Vagina (tissue), 2 donors: ENCODE results near the gene DCC. TPM values are rescaled to one million over a fixed set of nuclear protein-coding genes. Genes with fewer than 3 reads are reported as not detected.

Experiments used
- DNase-seq, 2 donors: peaks; one replicate each; pipeline ENCODE4 v3.0.0-alpha.2; 2017; ENCODE audit errors: extremely low spot score in 2 of 2
- H3K27ac ChIP-seq: fragments of 200-600 bp; sonication (generic); one replicate; pipeline ENCODE4 v1.5.1; 2019
- H3K27me3 ChIP-seq: fragments of 200-600 bp; sonication (generic); one replicate; pipeline ENCODE4 v1.5.1; 2019
- H3K36me3 ChIP-seq, 2 donors: fragments of 200-600 bp; sonication (generic); one replicate each; pipeline ENCODE4 v1.5.1; 2017 to 2019
- H3K4me1 ChIP-seq: fragments of 200-600 bp; sonication (generic); one replicate; pipeline ENCODE4 v1.5.1; 2019
- H3K4me3 ChIP-seq, 2 donors: fragments of 200-600 bp; sonication (generic); 1 replicate in 1 of 2; 2 replicates in 1 of 2; pipeline ENCODE4 v1.5.1; 2016 to 2019
- H3K9me3 ChIP-seq: fragments of 200-600 bp; sonication (generic); one replicate; pipeline ENCODE4 v1.5.1; 2019
- POLR2A ChIP-seq, 2 donors: fragments of 450-650 bp; IDR thresholded peaks; one replicate each; pipeline ENCODE4 v1.6.1; 2017; ENCODE audit warnings: antibody characterized with exemption in 2 of 2, mild to moderate bottlenecking in 2 of 2, moderate library complexity in 2 of 2
- POLR2AphosphoS5 ChIP-seq, 2 donors: sonication (generic); formaldehyde crosslinking; IDR thresholded peaks; one replicate each; pipeline ENCODE4 v1.9.0; 2017; ENCODE audit warnings: antibody characterized with exemption in 2 of 2, mild to moderate bottlenecking in 2 of 2, low read depth in 1 of 2; ENCODE audit not compliant: insufficient read depth in 1 of 2
- intact Hi-C: fragments of 100-400 bp; cut with DNase I; formaldehyde crosslinking; loops from one replicate; pipeline ENCODE4 v1.15.1; 2023
- total RNA-seq: library from RNA; depleted of rRNA; stranded (reverse); fragments of >200 nt; gene quantifications from one replicate; pipeline ENCODE4 v1.2.3, GENCODE V29; 2016
- TF ChIP-seq, protein P1 (sequence below), 3 experiments: fragments of 450-650 bp in 2 of 3; fragments of 200-600 bp in 1 of 3; sonication (generic) in 1 of 3; IDR thresholded peaks; one replicate each; pipeline ENCODE4 v1.5.1; 2017 to 2019; ENCODE audit warnings: antibody characterized with exemption in 3 of 3, mild to moderate bottlenecking in 2 of 3, moderate library complexity in 2 of 3

DCC gene
- total RNA-seq, 1 donor from 2014 or later = not detected

DNA sequence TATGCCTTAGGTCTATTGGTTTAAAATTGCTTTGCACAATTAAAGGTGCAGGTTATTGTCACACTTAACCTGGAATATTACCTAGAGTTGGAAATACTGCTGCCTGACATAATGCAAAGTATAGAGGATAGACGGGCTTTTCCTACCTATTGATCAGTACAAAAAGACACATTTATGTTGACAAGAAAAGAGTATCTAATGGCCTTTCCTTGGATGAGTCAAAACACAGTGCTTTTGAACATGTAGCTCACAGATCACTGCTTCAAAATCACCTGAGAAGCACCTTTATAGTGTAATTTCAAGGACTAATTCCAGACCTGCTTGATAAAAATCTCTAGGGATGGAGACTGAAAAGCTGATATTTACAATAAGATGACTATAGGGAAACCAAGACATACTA lies 262.8 kb downstream of the DCC start:
- intact Hi-C loops = no loop called here
- no peaks in the 10 kb centered on the region for H3K4me1 ChIP-seq
- no peak overlapping the region for H3K27ac ChIP-seq
- no peak overlapping the region for H3K4me3 ChIP-seq
- DNase-seq = no peak
- H3K9me3 ChIP-seq = no peaks in the 10 kb centered on the region
- TF ChIP-seq POLR2A (IDR thresholded peaks at IDR 0.05) (no peak), POLR2AphosphoS5 (IDR thresholded peaks at IDR 0.05; ENCODE audit: insufficient read depth in 1 of 2, low read depth in 1 of 2) (no peak)
- TF ChIP-seq, protein P1, sequence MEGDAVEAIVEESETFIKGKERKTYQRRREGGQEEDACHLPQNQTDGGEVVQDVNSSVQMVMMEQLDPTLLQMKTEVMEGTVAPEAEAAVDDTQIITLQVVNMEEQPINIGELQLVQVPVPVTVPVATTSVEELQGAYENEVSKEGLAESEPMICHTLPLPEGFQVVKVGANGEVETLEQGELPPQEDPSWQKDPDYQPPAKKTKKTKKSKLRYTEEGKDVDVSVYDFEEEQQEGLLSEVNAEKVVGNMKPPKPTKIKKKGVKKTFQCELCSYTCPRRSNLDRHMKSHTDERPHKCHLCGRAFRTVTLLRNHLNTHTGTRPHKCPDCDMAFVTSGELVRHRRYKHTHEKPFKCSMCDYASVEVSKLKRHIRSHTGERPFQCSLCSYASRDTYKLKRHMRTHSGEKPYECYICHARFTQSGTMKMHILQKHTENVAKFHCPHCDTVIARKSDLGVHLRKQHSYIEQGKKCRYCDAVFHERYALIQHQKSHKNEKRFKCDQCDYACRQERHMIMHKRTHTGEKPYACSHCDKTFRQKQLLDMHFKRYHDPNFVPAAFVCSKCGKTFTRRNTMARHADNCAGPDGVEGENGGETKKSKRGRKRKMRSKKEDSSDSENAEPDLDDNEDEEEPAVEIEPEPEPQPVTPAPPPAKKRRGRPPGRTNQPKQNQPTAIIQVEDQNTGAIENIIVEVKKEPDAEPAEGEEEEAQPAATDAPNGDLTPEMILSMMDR (IDR thresholded peaks at IDR 0.05) = no peak
- H3K27me3 ChIP-seq = no peaks in the 10 kb centered on the region
- no peaks in the 10 kb centered on the region for H3K36me3 ChIP-seq

DNA sequence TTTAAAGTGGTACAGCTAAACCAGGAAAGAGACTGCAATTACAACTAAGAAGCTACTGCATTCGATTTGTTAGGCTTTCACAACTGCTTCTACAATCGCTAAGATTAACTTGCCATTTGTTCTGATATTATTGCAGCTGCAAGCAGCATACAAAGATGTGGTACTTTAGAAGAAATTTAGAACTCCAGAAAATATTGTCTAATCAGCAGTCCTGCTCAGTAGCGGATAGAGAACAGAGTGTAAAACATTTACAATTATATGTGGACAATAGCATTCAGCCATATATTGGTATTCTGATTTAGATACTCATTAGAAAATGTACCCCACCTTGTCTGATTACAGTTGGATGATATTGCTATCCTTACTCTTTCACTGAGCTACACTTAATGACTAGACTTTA lies 265.3 kb downstream of the DCC start:
- TF ChIP-seq POLR2AphosphoS5 (IDR thresholded peaks at IDR 0.05; ENCODE audit: insufficient read depth in 1 of 2, low read depth in 1 of 2) (no peak), POLR2A (IDR thresholded peaks at IDR 0.05) (no peak)
- TF ChIP-seq, protein P1 (IDR thresholded peaks at IDR 0.05) = no peak
- no peak for DNase-seq
- H3K9me3 ChIP-seq = no peaks in the 10 kb centered on the region
- no peak overlapping the region for H3K4me3 ChIP-seq
- intact Hi-C loops = no loop called here
- H3K27ac ChIP-seq = no peak overlapping the region
- H3K4me1 ChIP-seq = no peaks in the 10 kb centered on the region
- H3K27me3 ChIP-seq = no peaks in the 10 kb centered on the region
- H3K36me3 ChIP-seq = no peaks in the 10 kb centered on the region

- no peaks in the 10 kb centered on the region for H3K4me1 ChIP-seq
These were observed 268.0 kb downstream of the DCC start for GRCh38 chr18:52607985-52608384.

GRCh38 chr18:52610451-52611115 lies 270.6 kb downstream of the DCC start:
- TF ChIP-seq, protein P1 (IDR thresholded peaks at IDR 0.05) = no peak
- no peak for TF ChIP-seq POLR2A (IDR thresholded peaks at IDR 0.05)
- no peak for TF ChIP-seq POLR2AphosphoS5 (IDR thresholded peaks at IDR 0.05; ENCODE audit: insufficient read depth in 1 of 2, low read depth in 1 of 2)
- Histone ChIP-seq H3K9me3 (no peaks in the 10 kb centered on the region), H3K27ac (no peak overlapping the region), H3K4me3 (no peak overlapping the region), H3K36me3 (no peaks in the 10 kb centered on the region), H3K4me1 (no peaks in the 10 kb centered on the region), H3K27me3 (no peaks in the 10 kb centered on the region)
- intact Hi-C loops = no loop called here
- no peak for DNase-seq

More at GRCh38 chr18:52607985-52608384, 268.0 kb downstream of the DCC start:
- no peaks in the 10 kb centered on the region for H3K36me3 ChIP-seq
- H3K27ac ChIP-seq = no peak overlapping the region
- intact Hi-C loops = no loop called here
- no peak for DNase-seq
- H3K27me3 ChIP-seq = no peaks in the 10 kb centered on the region
- H3K9me3 ChIP-seq = no peaks in the 10 kb centered on the region
- TF ChIP-seq POLR2A (IDR thresholded peaks at IDR 0.05) (no peak), POLR2AphosphoS5 (IDR thresholded peaks at IDR 0.05; ENCODE audit: insufficient read depth in 1 of 2, low read depth in 1 of 2) (no peak)
- TF ChIP-seq, protein P1 (IDR thresholded peaks at IDR 0.05) = no peak
- H3K4me3 ChIP-seq = no peak overlapping the region

DNA sequence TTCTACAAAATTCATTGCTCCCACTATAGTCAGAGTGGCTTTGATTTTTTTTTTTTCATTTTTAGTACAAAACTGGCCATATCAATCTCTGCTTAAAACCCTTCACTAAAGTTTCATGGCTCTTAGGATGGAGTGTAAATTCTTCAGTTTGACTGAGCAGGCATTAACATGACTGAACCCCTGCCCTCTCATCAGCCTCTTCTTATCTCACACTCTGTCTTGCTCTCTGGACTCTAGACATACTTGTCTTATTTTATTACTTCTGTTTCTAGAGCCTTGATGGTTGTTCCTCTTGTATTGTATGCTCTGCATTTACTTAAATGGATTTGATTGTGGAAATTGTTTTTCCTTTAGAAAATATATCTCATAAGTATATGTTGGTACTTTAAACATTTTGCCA lies 272.4 kb downstream of the DCC start:
- H3K36me3 ChIP-seq = no peaks in the 10 kb centered on the region
- no peaks in the 10 kb centered on the region for H3K27me3 ChIP-seq
- no peak overlapping the region for H3K27ac ChIP-seq
- intact Hi-C loops = no loop called here
- H3K9me3 ChIP-seq = no peaks in the 10 kb centered on the region
- no peak overlapping the region for H3K4me3 ChIP-seq
- no peak for TF ChIP-seq POLR2A (IDR thresholded peaks at IDR 0.05)
- no peak for TF ChIP-seq POLR2AphosphoS5 (IDR thresholded peaks at IDR 0.05; ENCODE audit: insufficient read depth in 1 of 2, low read depth in 1 of 2)
- TF ChIP-seq, protein P1 (IDR thresholded peaks at IDR 0.05) = no peak
- H3K4me1 ChIP-seq = no peaks in the 10 kb centered on the region
- no peak for DNase-seq
